Measurements from ENCODE around the gene C2orf74.
"Not testable (repeated sequence)": the region's sequence is repeated elsewhere in the genome, so short reads cannot be mapped to it uniquely, and the experiment has no call there.

C2orf74 gene

GRCh38 chr2:61134141-61134540 is 27.8 kb upstream of the C2orf74 start:
- no peaks in the 10 kb centered on the region for H3K36me3 ChIP-seq
- H3K9me3 ChIP-seq (ENCODE audit: severe bottlenecking), result no peaks in the 10 kb centered on the region
- no peak for TF ChIP-seq CTCF (IDR thresholded peaks at IDR 0.05; ENCODE audit: low read depth, low read length)
- H3K27me3 ChIP-seq (ENCODE audit: insufficient read depth, low read depth, severe bottlenecking), result no peaks in the 10 kb centered on the region
- no peak for DNase-seq
- H3K27ac ChIP-seq, result no peak overlapping the region
- no peak overlapping the region for H3K4me3 ChIP-seq (ENCODE audit: low read depth, low read length)

- Histone ChIP-seq H3K27me3 (ENCODE audit: insufficient read depth, low read depth, severe bottlenecking) (no peaks in the 10 kb centered on the region), H3K36me3 (no peaks in the 10 kb centered on the region), H3K4me3 (ENCODE audit: low read depth, low read length) (no peak overlapping the region), H3K27ac (no peak overlapping the region), H3K9me3 (ENCODE audit: severe bottlenecking) (no peaks in the 10 kb centered on the region)
- DNase-seq, result no peak
- TF ChIP-seq CTCF (IDR thresholded peaks at IDR 0.05; ENCODE audit: low read depth, low read length), result peak; percentile 38; the same call in 1 of the 2 replicates
Observed at GRCh38 chr2:61135510-61135909, 26.5 kb upstream of the C2orf74 start.

GRCh38 chr2:61138859-61139258 is 23.1 kb upstream of the C2orf74 start:
- no peak for DNase-seq
- Histone ChIP-seq H3K36me3 (no peaks in the 10 kb centered on the region), H3K9me3 (ENCODE audit: severe bottlenecking) (no peaks in the 10 kb centered on the region), H3K4me3 (ENCODE audit: low read depth, low read length) (no peak overlapping the region), H3K27me3 (ENCODE audit: insufficient read depth, low read depth, severe bottlenecking) (no peaks in the 10 kb centered on the region), H3K27ac (no peak overlapping the region)
- TF ChIP-seq CTCF (IDR thresholded peaks at IDR 0.05; ENCODE audit: low read depth, low read length), result no peak

GRCh38 chr2:61141151-61141550 is 20.8 kb upstream of the C2orf74 start:
- no peaks in the 10 kb centered on the region; the same call in 1 of the 2 replicates for H3K36me3 ChIP-seq
- H3K27ac ChIP-seq, result no peak overlapping the region
- no peak overlapping the region for H3K4me3 ChIP-seq (ENCODE audit: low read depth, low read length)
- DNase-seq, result no peak
- no peak for TF ChIP-seq CTCF (IDR thresholded peaks at IDR 0.05; ENCODE audit: low read depth, low read length)
- H3K9me3 ChIP-seq (ENCODE audit: severe bottlenecking), result peaks cover 8% of the 10 kb centered on the region
- no peaks in the 10 kb centered on the region for H3K27me3 ChIP-seq (ENCODE audit: insufficient read depth, low read depth, severe bottlenecking)

DNA sequence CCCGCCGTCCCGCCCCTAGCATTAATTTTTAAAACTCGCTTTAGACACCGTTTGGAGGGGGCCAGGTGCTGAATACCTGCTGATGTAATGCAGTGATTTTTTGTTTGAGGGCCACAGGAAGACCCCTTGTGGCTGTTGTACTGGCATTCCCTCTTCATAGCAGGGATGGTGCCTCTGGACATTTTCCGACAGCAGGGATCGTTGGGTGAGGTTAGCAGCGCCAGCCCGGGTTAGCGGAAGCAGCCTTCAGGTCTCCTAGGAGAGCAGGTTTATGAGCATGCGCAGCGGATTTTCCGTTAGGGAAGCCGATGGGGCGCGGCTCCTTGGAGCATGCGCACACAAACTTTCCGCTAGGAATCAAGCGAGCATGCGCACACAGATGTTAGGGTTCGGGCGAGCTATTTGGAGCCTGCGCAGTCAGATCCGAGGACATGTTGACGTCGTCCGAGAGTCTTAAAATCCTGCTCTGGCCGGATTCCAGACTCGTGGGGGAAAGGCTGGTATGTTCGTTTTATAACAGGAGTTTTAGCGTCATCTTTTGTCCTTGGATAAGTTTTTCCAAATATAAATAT is 17.2 kb upstream of the C2orf74 start:
- peak; percentile 87 for DNase-seq
- H3K27me3 ChIP-seq (ENCODE audit: insufficient read depth, low read depth, severe bottlenecking), result no peaks in the 10 kb centered on the region
- no peaks in the 10 kb centered on the region; the same call in 1 of the 2 replicates for H3K36me3 ChIP-seq
- no peak for TF ChIP-seq CTCF (IDR thresholded peaks at IDR 0.05; ENCODE audit: low read depth, low read length)
- peak overlapping the region; percentile 39 for H3K4me3 ChIP-seq (ENCODE audit: low read depth, low read length)
- H3K9me3 ChIP-seq (ENCODE audit: severe bottlenecking), result peaks cover 8% of the 10 kb centered on the region
- peak overlapping the region; percentile 61 for H3K27ac ChIP-seq

DNA sequence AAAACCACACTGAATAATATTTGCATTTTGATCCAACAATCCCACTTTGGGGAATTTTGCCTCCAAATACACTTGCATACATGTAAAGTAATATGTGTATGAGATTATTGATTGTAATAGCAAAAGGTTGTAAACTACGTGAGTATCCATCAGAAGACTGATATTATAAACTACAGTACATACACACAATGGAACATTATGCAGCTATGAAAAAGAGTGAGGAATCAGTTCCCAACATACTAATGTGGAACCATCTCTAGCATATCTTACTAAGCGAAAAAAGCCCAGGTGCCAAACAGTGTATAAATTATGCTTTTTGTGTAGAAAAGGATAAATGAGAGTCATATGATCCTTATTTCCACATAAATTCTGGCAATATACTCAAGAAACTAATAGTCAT is 16.0 kb upstream of the C2orf74 start:
- Histone ChIP-seq H3K27me3 (ENCODE audit: insufficient read depth, low read depth, severe bottlenecking) (no peaks in the 10 kb centered on the region), H3K36me3 (no peaks in the 10 kb centered on the region; the same call in 1 of the 2 replicates), H3K9me3 (ENCODE audit: severe bottlenecking) (peaks cover 8% of the 10 kb centered on the region), H3K4me3 (ENCODE audit: low read depth, low read length) (no peak overlapping the region), H3K27ac (no peak overlapping the region)
- no peak for TF ChIP-seq CTCF (IDR thresholded peaks at IDR 0.05; ENCODE audit: low read depth, low read length)
- no peak for DNase-seq

DNA sequence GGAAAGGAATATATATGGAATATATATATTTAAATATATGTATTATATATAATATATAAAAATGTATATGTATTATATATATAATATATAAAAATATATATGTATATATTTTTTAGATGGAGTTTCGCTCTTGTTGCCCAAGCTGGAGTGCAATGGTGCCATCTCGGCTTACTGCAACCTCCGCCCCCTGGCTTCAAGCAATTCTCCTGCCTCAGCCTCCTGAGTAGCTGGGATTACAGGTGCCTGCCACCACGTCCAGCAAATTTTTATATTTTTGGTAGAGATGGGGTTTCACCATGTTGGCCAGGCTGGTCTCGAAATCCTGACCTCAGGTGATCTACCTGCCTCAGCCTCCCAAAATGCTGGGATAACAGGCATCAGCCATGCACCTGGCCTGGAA is 13.9 kb upstream of the C2orf74 start:
- not testable (repeated sequence) for H3K36me3 ChIP-seq; H3K4me3 ChIP-seq (ENCODE audit: low read depth, low read length); DNase-seq; H3K9me3 ChIP-seq (ENCODE audit: severe bottlenecking); H3K27ac ChIP-seq; H3K27me3 ChIP-seq (ENCODE audit: insufficient read depth, low read depth, severe bottlenecking)
